PC-9 (cell line): ENCODE measurements around the gene GNAS. TPM values are rescaled to one million over a fixed set of nuclear protein-coding genes. Genes with fewer than 3 reads are reported as not detected.

ENCODE experiments used
- BruUV-seq: library from RNA; stranded (reverse); fragments of 400-500 nt; replicated peaks from 2 replicates; lab custom pipeline; 2021; lab: Mats Ljungman, UMichigan
- CTCF ChIA-PET: fragments of 300-600 bp; sonication (Branson Sonifier 250); formaldehyde crosslinking; loops from one replicate; lab custom pipeline; 2022; ENCODE audit warnings: antibody characterized with exemption; lab: Charles Lee
- POLR2A ChIA-PET: fragments of 300-600 bp; sonication (Branson Sonifier 250); formaldehyde crosslinking; loops from one replicate; lab custom pipeline; 2022; ENCODE audit warnings: antibody characterized with exemption; ENCODE audit not compliant: unreplicated experiment; lab: Charles Lee
- DNase-seq, 2 experiments: peaks; one replicate each; pipeline versions ENCODE4 v3.0.0 to v3.0.0-alpha.2; 2015 to 2022; ENCODE audit warnings: mixed read lengths in 1 of 2
- H2AFZ ChIP-seq: fragments of 200-600 bp; sonication (generic); 2 replicates; pipeline ENCODE4 v1.8.1; 2017; ENCODE audit warnings: antibody characterized with exemption
- H3F3A ChIP-seq: fragments of 200-600 bp; sonication (generic); 2 replicates; pipeline ENCODE4 v1.8.1; 2017; ENCODE audit warnings: antibody characterized with exemption, mild to moderate bottlenecking, low read depth; ENCODE audit not compliant: insufficient read depth
- H3K27ac ChIP-seq: fragments of 200-600 bp; sonication (generic); 2 replicates; pipeline ENCODE4 v1.6.1; 2016; ENCODE audit warnings: mixed run types
- H3K27me3 ChIP-seq: fragments of 200-600 bp; sonication (generic); 2 replicates; pipeline ENCODE4 v1.6.1; 2016; ENCODE audit warnings: low read depth, mixed run types; ENCODE audit not compliant: insufficient read depth
- H3K36me3 ChIP-seq: fragments of 200-600 bp; sonication (generic); 2 replicates; pipeline ENCODE4 v1.6.1; 2016; ENCODE audit warnings: low read depth, mixed run types
- H3K4me1 ChIP-seq: fragments of 200-600 bp; sonication (generic); replicated peaks from 2 replicates; pipeline ENCODE4 v1.6.1; 2016; ENCODE audit warnings: mixed run types; ENCODE audit not compliant: insufficient read depth
- H3K4me2 ChIP-seq: fragments of 200-600 bp; sonication (generic); 2 replicates; pipeline ENCODE4 v1.6.1; 2017; ENCODE audit warnings: mixed run types
- H3K4me3 ChIP-seq: fragments of 200-600 bp; sonication (generic); 2 replicates; pipeline ENCODE4 v1.6.1; 2016; ENCODE audit warnings: mixed run types
- H3K79me2 ChIP-seq: fragments of 200-600 bp; sonication (generic); 2 replicates; pipeline ENCODE4 v1.6.1; 2017; ENCODE audit warnings: low read depth, mixed run types
- H3K9me2 ChIP-seq: fragments of 200-600 bp; sonication (generic); 2 replicates; pipeline ENCODE4 v1.8.1; 2017; ENCODE audit warnings: mild to moderate bottlenecking; ENCODE audit not compliant: insufficient read depth
- H3K9me3 ChIP-seq: fragments of 200-600 bp; sonication (generic); 2 replicates; pipeline ENCODE4 v1.8.1; 2016; ENCODE audit warnings: low read depth; ENCODE audit not compliant: insufficient read depth
- H4K20me1 ChIP-seq: fragments of 200-600 bp; sonication (generic); 2 replicates; pipeline ENCODE4 v1.8.1; 2017; ENCODE audit not compliant: insufficient read depth
- CTCF ChIP-seq: fragments of 200-600 bp; sonication (generic); conservative IDR thresholded peaks from 2 replicates; pipeline ENCODE4 v1.6.1; 2017; ENCODE audit warnings: mixed run types, antibody characterized with exemption, mild to moderate bottlenecking, moderate library complexity
- EZH2 ChIP-seq: fragments of 200-600 bp; sonication (generic); IDR thresholded peaks from 2 replicates; pipeline ENCODE4 v1.8.0; 2017; ENCODE audit warnings: antibody characterized with exemption, low read depth
- intact Hi-C: fragments of 100-400 bp; cut with micrococcal nuclease; formaldehyde crosslinking; loops from one replicate; pipeline ENCODE4 v1.10.0; 2022; ENCODE audit not compliant: unreplicated experiment
- total RNA-seq: library from RNA; stranded (reverse); gene quantifications from 2 replicates; pipeline ENCODE4 v1.2.3, GENCODE V29; 2021

Gene GNAS
- total RNA-seq, 1 experiment from 2014 or later: 929 TPM

DNA sequence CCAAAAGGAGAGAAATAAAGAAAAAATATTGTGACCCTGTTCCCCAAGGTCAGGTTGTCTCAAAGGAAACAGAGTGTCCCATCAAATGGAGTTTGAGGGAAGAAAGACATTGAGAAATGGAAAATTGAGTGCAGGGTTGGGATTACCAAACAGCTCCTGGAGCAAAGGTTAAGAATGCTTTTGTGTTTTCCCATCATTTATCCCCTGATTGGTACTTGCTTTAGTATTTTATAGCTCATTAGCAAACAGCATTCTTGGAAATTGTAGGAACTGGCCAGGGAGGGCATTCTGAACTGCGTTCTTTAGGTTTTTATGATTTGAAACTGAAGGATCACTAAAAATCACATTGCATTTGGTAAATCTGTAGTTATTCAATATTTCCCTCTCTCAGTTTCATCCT lies 69.5 kb downstream of the GNAS start:
- no peaks in the 10 kb centered on the region for H3K9me3 ChIP-seq
- ChIA-PET POLR2A (interaction anchor here (0.6 kb wide), 1 partner anchor 24 kb away, joined by 5 read pairs; no protein-coding TSS in a partner anchor), CTCF (no interaction called here)
- H2AFZ ChIP-seq: no peak overlapping the region
- no peak for DNase-seq
- H4K20me1 ChIP-seq: no peaks in the 10 kb centered on the region
- no peaks in the 10 kb centered on the region for H3F3A ChIP-seq
- H3K9me2 ChIP-seq: no peaks in the 10 kb centered on the region
- H3K4me1 ChIP-seq: no peaks in the 10 kb centered on the region
- no peaks in the 10 kb centered on the region for H3K36me3 ChIP-seq
- intact Hi-C loops: no loop called here
- H3K27me3 ChIP-seq: no peaks in the 10 kb centered on the region
- H3K4me2 ChIP-seq: no peak overlapping the region
- no TSS peak for BruUV-seq
- H3K79me2 ChIP-seq: no peaks in the 10 kb centered on the region
- TF ChIP-seq EZH2 (no peak), CTCF (no peak)
- H3K27ac ChIP-seq: no peak overlapping the region
- H3K4me3 ChIP-seq: no peak overlapping the region

DNA sequence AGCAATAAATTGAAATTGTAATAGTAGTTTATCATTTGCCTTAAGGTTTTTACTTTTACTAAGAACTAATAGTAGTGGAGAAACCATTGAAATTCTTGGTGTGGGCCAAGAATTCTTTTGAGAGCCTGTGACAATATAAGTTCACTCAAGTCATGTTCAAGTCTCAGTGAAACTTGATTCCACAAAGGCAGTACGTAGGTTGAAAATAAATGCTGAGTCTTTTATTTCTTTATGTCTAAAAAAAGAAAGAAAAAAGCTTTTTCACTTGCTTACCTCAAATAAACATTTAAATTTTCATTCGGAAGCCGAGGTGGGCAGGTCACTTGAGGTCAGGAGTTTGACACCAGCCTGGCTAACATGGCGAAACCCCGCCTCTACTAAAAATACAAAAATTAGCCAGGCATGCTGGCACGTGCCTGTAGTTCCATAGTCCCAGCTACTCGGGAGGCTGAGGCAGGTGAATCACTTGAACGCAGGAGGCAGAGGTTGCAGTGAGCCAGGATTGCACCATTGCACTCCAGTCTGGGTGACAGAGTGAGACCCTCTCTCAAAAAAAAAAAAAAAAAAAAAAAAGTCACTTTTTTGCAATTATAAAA lies 70.7 kb downstream of the GNAS start:
- no peak for TF ChIP-seq CTCF
- TF ChIP-seq EZH2: no peak
- no peaks in the 10 kb centered on the region for H3K9me2 ChIP-seq
- no peaks in the 10 kb centered on the region for H4K20me1 ChIP-seq
- POLR2A ChIA-PET: interaction anchor here (0.6 kb wide), 1 partner anchor 20 kb away, joined by 3 read pairs; no protein-coding TSS in a partner anchor
- H3K4me1 ChIP-seq: no peaks in the 10 kb centered on the region
- no peak overlapping the region for H3K4me3 ChIP-seq
- H2AFZ ChIP-seq: no peak overlapping the region
- no peaks in the 10 kb centered on the region for H3K9me3 ChIP-seq
- no peak overlapping the region for H3K27ac ChIP-seq
- H3K36me3 ChIP-seq: no peaks in the 10 kb centered on the region
- no TSS peak for BruUV-seq
- intact Hi-C loops: no loop called here
- DNase-seq: no peak
- H3F3A ChIP-seq: no peaks in the 10 kb centered on the region
- H3K4me2 ChIP-seq: no peak overlapping the region
- H3K27me3 ChIP-seq: no peaks in the 10 kb centered on the region
- CTCF ChIA-PET: no interaction called here
- H3K79me2 ChIP-seq: no peaks in the 10 kb centered on the region

DNA sequence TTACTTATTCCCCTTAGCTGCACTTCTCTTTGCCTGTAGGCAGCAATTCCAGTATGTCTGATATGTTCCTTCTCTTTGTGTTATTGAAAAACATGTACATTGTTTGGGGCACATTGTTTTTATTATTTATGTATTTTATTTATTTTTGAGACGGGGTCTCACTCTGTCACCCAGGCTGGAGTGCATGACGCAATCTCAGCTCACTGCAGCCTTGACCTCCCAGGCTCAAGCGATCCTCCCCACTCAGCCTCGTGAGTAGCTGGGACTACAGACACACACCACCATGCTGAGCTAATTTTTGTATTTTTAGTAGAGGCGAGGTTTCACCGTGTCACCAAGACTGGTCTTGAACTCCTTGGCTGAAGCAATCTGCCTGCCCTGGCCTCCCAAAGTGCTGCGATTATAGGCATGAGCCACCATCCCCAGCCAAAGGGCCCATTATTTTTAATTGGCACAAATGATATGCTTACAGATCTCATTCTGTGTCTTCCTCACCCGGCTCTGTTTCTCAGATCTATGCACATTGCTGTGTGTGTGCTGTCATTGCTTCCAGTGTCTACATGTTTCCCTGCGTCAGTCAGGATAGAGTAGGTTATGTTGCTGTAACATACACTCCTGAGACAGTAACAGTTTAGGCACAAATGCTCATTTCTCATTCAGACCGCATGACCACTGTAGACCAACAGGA lies 74.4 kb downstream of the GNAS start:
- H3F3A ChIP-seq: no peaks in the 10 kb centered on the region
- no peaks in the 10 kb centered on the region for H3K79me2 ChIP-seq
- DNase-seq: no peak
- H3K9me2 ChIP-seq: no peaks in the 10 kb centered on the region
- H3K27me3 ChIP-seq: no peaks in the 10 kb centered on the region
- H3K4me1 ChIP-seq: no peaks in the 10 kb centered on the region
- TF ChIP-seq EZH2: no peak
- TF ChIP-seq CTCF: no peak
- H3K4me2 ChIP-seq: no peak overlapping the region
- no peak overlapping the region for H3K27ac ChIP-seq
- POLR2A ChIA-PET: no interaction called here
- no peak overlapping the region for H3K4me3 ChIP-seq
- CTCF ChIA-PET: no interaction called here
- no TSS peak for BruUV-seq
- H3K36me3 ChIP-seq: no peaks in the 10 kb centered on the region
- no peaks in the 10 kb centered on the region for H3K9me3 ChIP-seq
- H2AFZ ChIP-seq: no peak overlapping the region
- intact Hi-C loops: no loop called here
- no peaks in the 10 kb centered on the region for H4K20me1 ChIP-seq
